WTC11 (cell line): ENCODE data around the gene LRRC27. TPM values are rescaled to one million over a fixed set of nuclear protein-coding genes. Genes with fewer than 3 reads are reported as not detected.

Source experiments
- ATAC-seq: fragments of 200-7000 bp; cut with Tn5 transposase; 2 replicates; pipeline ENCODE4 v1.10.0; 2021; ENCODE audit warnings: mild to moderate bottlenecking, moderate library complexity
- CTCF ChIA-PET: fragments of 300-600 bp; sonication (Branson Sonifier 250); formaldehyde crosslinking; loops from one replicate; lab custom pipeline; 2021; ENCODE audit warnings: antibody characterized with exemption; lab: Charles Lee
- POLR2A ChIA-PET: fragments of 350-600 bp; sonication (Branson Sonifier 250); formaldehyde crosslinking; loops from one replicate; lab custom pipeline; 2021; ENCODE audit warnings: antibody characterized with exemption; lab: Charles Lee
- DNase-seq: peaks from one replicate; pipeline ENCODE4 v3.0.0; 2021; ENCODE audit warnings: low spot score
- H3K27ac Mint-ChIP-seq: 2 replicates; pipeline ENCODE4 v1.8.0; 2021; ENCODE audit warnings: mixed read lengths
- H3K27me3 Mint-ChIP-seq: 2 replicates; pipeline ENCODE4 v1.8.0; 2021; ENCODE audit warnings: low read depth, mild to moderate bottlenecking, moderate library complexity, mixed read lengths
- H3K36me3 Mint-ChIP-seq: 2 replicates; pipeline ENCODE4 v1.8.0; 2021; ENCODE audit warnings: mixed read lengths
- H3K4me1 Mint-ChIP-seq: 2 replicates; pipeline ENCODE4 v1.8.0; 2022; ENCODE audit warnings: mixed read lengths
- H3K4me3 Mint-ChIP-seq: 2 replicates; pipeline ENCODE4 v1.8.0; 2021; ENCODE audit warnings: mild to moderate bottlenecking, moderate library complexity, mixed read lengths
- H3K9me3 Mint-ChIP-seq: 2 replicates; pipeline ENCODE4 v1.8.0; 2021; ENCODE audit warnings: mixed read lengths
- ATF1 ChIP-seq: sonication (generic); formaldehyde crosslinking; IDR thresholded peaks from 2 replicates; pipeline ENCODE4 v1.8.1; 2023; ENCODE audit warnings: mild to moderate bottlenecking, moderate library complexity, missing genetic modification reagents
- FOXP1 ChIP-seq: sonication (generic); formaldehyde crosslinking; IDR thresholded peaks from 2 replicates; pipeline ENCODE4 v1.8.0; 2022; ENCODE audit warnings: missing genetic modification reagents, mild to moderate bottlenecking, moderate library complexity, borderline replicate concordance
- GABPB1 ChIP-seq: sonication (generic); formaldehyde crosslinking; IDR thresholded peaks from 2 replicates; pipeline ENCODE4 v1.8.1; 2023; ENCODE audit warnings: mild to moderate bottlenecking, missing genetic modification reagents
- GTF2I ChIP-seq: fragments of 250-450 bp; sonication (Bioruptor Pico); conservative IDR thresholded peaks from 2 replicates; pipeline ENCODE4 v1.4.0; 2021; ENCODE audit warnings: mild to moderate bottlenecking
- MAX ChIP-seq: sonication (generic); formaldehyde crosslinking; IDR thresholded peaks from 2 replicates; pipeline ENCODE4 v1.8.0; 2022; ENCODE audit warnings: mild to moderate bottlenecking, missing genetic modification reagents
- MYBL2 ChIP-seq: sonication (generic); formaldehyde crosslinking; IDR thresholded peaks from 2 replicates; pipeline ENCODE4 v1.8.1; 2023; ENCODE audit warnings: mild to moderate bottlenecking, moderate library complexity, missing genetic modification reagents
- OVOL2 ChIP-seq: fragments of 250-450 bp; sonication (Bioruptor Pico); IDR thresholded peaks from 2 replicates; pipeline ENCODE4 v1.9.0; 2021; ENCODE audit warnings: mild to moderate bottlenecking, borderline replicate concordance
- SP1 ChIP-seq: sonication (generic); formaldehyde crosslinking; conservative IDR thresholded peaks from 2 replicates; pipeline ENCODE4 v1.8.1; 2022; ENCODE audit warnings: missing genetic modification reagents
- ZBTB21 ChIP-seq: sonication (generic); formaldehyde crosslinking; IDR thresholded peaks from 2 replicates; pipeline ENCODE4 v1.8.1; 2023; ENCODE audit warnings: mild to moderate bottlenecking, missing genetic modification reagents, borderline replicate concordance
- ZNF423 ChIP-seq: fragments of 250-450 bp; sonication (Bioruptor Pico); IDR thresholded peaks from 2 replicates; pipeline ENCODE4 v2.1.2; 2022; ENCODE audit warnings: mild to moderate bottlenecking, moderate library complexity
- total RNA-seq: library from RNA; stranded (reverse); gene quantifications from 3 replicates; pipeline ENCODE4 v1.2.3, GENCODE V29; 2021
- TF ChIP-seq, protein P1 (sequence below): sonication (generic); formaldehyde crosslinking; IDR thresholded peaks from 2 replicates; pipeline ENCODE4 v1.8.1; 2023; ENCODE audit warnings: mild to moderate bottlenecking, missing genetic modification reagents
- TF ChIP-seq, protein P2 (sequence below): sonication (generic); formaldehyde crosslinking; IDR thresholded peaks from 2 replicates; pipeline ENCODE4 v1.8.0; 2022; ENCODE audit warnings: mild to moderate bottlenecking, missing genetic modification reagents
- TF ChIP-seq, protein P3 (sequence below): fragments of 250-450 bp; sonication (Bioruptor Pico); IDR thresholded peaks from 2 replicates; pipeline ENCODE4 v1.9.0; 2021; ENCODE audit warnings: mild to moderate bottlenecking, borderline replicate concordance
- TF ChIP-seq, protein P4 (sequence below): fragments of 250-450 bp; sonication (Bioruptor Pico); IDR thresholded peaks from 2 replicates; pipeline ENCODE4 v1.8.0; 2021; ENCODE audit warnings: mild to moderate bottlenecking

Gene LRRC27
- total RNA-seq, 1 experiment from 2014 or later = 4.4 TPM

DNA sequence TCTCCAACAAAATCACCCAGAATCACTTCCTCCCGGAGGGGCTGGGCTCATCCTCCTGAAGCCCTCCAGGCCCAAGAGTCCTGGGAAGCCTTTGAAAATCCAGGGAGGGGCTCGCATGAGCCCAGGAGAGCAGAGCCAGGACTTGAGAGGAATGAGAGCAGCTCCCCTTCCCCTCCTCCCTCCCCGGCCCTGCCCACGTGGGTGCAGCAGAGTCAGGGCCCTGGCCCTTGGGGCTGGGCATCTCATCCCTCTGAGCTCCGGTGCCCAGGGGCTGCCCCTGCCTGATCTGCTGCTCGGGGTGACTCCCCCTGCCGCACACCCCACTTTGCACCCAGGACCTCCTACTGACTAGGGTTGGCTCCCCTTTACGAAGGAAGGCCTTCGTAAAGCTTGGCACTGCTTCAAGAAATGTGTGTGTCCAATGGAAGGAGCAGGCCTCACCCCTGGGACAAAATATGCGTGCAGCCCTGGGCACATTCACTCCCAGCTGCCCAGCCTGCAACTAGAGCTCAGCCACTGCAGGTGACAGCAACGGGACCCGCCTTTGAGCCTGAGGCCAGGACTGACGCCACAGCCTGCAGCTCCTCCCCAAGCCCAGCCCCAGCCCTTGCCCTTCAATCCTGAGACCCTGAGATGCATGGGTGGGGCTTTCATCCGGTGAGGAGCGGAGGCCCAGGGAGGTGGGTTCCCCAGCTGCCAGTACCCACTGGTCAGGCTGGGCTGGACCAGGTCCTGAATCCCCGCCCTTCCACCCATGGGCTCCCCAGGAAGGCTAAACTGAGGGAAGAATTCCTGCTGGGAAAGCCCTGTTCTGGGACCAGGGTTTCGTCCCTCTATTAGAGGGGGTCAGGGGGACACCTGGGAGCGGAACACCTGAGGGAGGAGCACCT lies 86.8 kb downstream of the LRRC27 start:
- H3K4me3 Mint-ChIP-seq = peak overlapping the region; percentile 36
- CTCF ChIA-PET = interaction anchor here (0.8 to 6.6 kb wide), 11 partner anchors 9 to 189 kb away, joined by 3 to 63 read pairs (median 4); no protein-coding TSS in a partner anchor
- POLR2A ChIA-PET = interaction anchor here (0.9 to 1.8 kb wide), 6 partner anchors 10 to 37 kb away, joined by 3 to 9 read pairs (median 4); partner anchors contain the start of gene PWWP2B
- peak overlapping the region; percentile 87 for H3K27ac Mint-ChIP-seq
- ATAC-seq (peak; percentile 85), DNase-seq (peak; percentile 83)
- TF ChIP-seq GABPB1 = no peak
- TF ChIP-seq ZNF423 (CRISPR knock-in tag) = peak; percentile 95
- TF ChIP-seq OVOL2 (CRISPR knock-in tag) = no peak
- TF ChIP-seq SP1 (CRISPR knock-in tag) = 0 out of 2 replicates have a peak, but pooled peaks have one; percentile 42
- TF ChIP-seq GTF2I (CRISPR knock-in tag) = no peak
- peak; percentile 40; the same call in 1 of the 2 replicates for TF ChIP-seq ZBTB21 (CRISPR knock-in tag)
- TF ChIP-seq, protein P1, sequence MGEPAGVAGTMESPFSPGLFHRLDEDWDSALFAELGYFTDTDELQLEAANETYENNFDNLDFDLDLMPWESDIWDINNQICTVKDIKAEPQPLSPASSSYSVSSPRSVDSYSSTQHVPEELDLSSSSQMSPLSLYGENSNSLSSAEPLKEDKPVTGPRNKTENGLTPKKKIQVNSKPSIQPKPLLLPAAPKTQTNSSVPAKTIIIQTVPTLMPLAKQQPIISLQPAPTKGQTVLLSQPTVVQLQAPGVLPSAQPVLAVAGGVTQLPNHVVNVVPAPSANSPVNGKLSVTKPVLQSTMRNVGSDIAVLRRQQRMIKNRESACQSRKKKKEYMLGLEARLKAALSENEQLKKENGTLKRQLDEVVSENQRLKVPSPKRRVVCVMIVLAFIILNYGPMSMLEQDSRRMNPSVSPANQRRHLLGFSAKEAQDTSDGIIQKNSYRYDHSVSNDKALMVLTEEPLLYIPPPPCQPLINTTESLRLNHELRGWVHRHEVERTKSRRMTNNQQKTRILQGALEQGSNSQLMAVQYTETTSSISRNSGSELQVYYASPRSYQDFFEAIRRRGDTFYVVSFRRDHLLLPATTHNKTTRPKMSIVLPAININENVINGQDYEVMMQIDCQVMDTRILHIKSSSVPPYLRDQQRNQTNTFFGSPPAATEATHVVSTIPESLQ (CRISPR knock-in tag) = no peak
- TF ChIP-seq, protein P2, sequence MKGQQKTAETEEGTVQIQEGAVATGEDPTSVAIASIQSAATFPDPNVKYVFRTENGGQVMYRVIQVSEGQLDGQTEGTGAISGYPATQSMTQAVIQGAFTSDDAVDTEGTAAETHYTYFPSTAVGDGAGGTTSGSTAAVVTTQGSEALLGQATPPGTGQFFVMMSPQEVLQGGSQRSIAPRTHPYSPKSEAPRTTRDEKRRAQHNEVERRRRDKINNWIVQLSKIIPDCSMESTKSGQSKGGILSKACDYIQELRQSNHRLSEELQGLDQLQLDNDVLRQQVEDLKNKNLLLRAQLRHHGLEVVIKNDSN (CRISPR knock-in tag) = peak; percentile 36; the same call in 1 of the 2 replicates
- TF ChIP-seq, protein P3, sequence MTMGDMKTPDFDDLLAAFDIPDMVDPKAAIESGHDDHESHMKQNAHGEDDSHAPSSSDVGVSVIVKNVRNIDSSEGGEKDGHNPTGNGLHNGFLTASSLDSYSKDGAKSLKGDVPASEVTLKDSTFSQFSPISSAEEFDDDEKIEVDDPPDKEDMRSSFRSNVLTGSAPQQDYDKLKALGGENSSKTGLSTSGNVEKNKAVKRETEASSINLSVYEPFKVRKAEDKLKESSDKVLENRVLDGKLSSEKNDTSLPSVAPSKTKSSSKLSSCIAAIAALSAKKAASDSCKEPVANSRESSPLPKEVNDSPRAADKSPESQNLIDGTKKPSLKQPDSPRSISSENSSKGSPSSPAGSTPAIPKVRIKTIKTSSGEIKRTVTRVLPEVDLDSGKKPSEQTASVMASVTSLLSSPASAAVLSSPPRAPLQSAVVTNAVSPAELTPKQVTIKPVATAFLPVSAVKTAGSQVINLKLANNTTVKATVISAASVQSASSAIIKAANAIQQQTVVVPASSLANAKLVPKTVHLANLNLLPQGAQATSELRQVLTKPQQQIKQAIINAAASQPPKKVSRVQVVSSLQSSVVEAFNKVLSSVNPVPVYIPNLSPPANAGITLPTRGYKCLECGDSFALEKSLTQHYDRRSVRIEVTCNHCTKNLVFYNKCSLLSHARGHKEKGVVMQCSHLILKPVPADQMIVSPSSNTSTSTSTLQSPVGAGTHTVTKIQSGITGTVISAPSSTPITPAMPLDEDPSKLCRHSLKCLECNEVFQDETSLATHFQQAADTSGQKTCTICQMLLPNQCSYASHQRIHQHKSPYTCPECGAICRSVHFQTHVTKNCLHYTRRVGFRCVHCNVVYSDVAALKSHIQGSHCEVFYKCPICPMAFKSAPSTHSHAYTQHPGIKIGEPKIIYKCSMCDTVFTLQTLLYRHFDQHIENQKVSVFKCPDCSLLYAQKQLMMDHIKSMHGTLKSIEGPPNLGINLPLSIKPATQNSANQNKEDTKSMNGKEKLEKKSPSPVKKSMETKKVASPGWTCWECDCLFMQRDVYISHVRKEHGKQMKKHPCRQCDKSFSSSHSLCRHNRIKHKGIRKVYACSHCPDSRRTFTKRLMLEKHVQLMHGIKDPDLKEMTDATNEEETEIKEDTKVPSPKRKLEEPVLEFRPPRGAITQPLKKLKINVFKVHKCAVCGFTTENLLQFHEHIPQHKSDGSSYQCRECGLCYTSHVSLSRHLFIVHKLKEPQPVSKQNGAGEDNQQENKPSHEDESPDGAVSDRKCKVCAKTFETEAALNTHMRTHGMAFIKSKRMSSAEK = no peak
- no peak for TF ChIP-seq ATF1
- no peak for TF ChIP-seq MYBL2
- TF ChIP-seq MAX (CRISPR knock-in tag) = peak; percentile 37; the same call in 1 of the 2 replicates
- TF ChIP-seq, protein P4, sequence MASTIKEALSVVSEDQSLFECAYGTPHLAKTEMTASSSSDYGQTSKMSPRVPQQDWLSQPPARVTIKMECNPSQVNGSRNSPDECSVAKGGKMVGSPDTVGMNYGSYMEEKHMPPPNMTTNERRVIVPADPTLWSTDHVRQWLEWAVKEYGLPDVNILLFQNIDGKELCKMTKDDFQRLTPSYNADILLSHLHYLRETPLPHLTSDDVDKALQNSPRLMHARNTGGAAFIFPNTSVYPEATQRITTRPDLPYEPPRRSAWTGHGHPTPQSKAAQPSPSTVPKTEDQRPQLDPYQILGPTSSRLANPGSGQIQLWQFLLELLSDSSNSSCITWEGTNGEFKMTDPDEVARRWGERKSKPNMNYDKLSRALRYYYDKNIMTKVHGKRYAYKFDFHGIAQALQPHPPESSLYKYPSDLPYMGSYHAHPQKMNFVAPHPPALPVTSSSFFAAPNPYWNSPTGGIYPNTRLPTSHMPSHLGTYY (CRISPR knock-in tag) = no peak
- peak; percentile 62; the same call in 1 of the 2 replicates for TF ChIP-seq FOXP1 (CRISPR knock-in tag)
- TF ChIP-seq, all 79 proteins: peak for 6
- Mint-ChIP-seq H3K27me3 (no peaks in the 10 kb centered on the region), H3K36me3 (peaks cover 6% of the 10 kb centered on the region; the same call in 1 of the 2 replicates), H3K9me3 (no peaks in the 10 kb centered on the region), H3K4me1 (peaks cover 27% of the 10 kb centered on the region)
